GM12878 (cell line): ENCODE results near the gene FAM221B. TPM values are rescaled to one million over a fixed set of nuclear protein-coding genes. Genes with fewer than 3 reads are reported as not detected.
A peak's percentile ranks its signal among the peaks of the same experiment; 100 is the strongest.

Experiments used
- CEBPB ChIP-seq, 2 experiments: fragments of 150-350 bp in 1 of 2; IDR thresholded peaks; 2 replicates each; pipeline ENCODE4 v1.6.1; 2012 to 2014; ENCODE audit warnings: low read depth in 2 of 2, low read length in 2 of 2, borderline replicate concordance in 1 of 2, inconsistent platforms in 1 of 2
- E4F1 ChIP-seq: fragments of 450-650 bp; IDR thresholded peaks from 2 replicates; pipeline ENCODE4 v1.6.1; 2018; ENCODE audit warnings: borderline replicate concordance, mild to moderate bottlenecking; ENCODE audit not compliant: partially characterized antibody
- EED ChIP-seq: sonication (generic); IDR thresholded peaks from 2 replicates; pipeline ENCODE4 v1.6.1; 2016; ENCODE audit warnings: antibody characterized with exemption, low read depth
- FOS ChIP-seq: IDR thresholded peaks from 3 replicates; pipeline ENCODE4 v1.6.1; 2011; ENCODE audit warnings: borderline replicate concordance; ENCODE audit not compliant: insufficient read length; ENCODE audit errors: extremely low read depth
- FOXM1 ChIP-seq: IDR thresholded peaks from 2 replicates; pipeline ENCODE4 v1.6.1; 2012; ENCODE audit warnings: low read depth, mild to moderate bottlenecking, inconsistent platforms, low read length, moderate library complexity
- HDGF ChIP-seq: fragments of 450-650 bp; IDR thresholded peaks from 2 replicates; pipeline ENCODE4 v1.6.1; 2016; ENCODE audit warnings: antibody characterized with exemption
- IKZF1 ChIP-seq: fragments of 450-650 bp; conservative IDR thresholded peaks from 2 replicates; pipeline ENCODE4 v1.6.1; 2017; ENCODE audit warnings: antibody characterized with exemption, mild to moderate bottlenecking
- KAT2A ChIP-seq: conservative IDR thresholded peaks from 2 replicates; pipeline ENCODE4 v1.6.1; 2011; ENCODE audit warnings: low read depth, low read length; ENCODE audit not compliant: control insufficient read depth
- LARP7 ChIP-seq: fragments of 450-650 bp; IDR thresholded peaks from 2 replicates; pipeline ENCODE4 v1.6.1; 2017; ENCODE audit warnings: mild to moderate bottlenecking
- MEF2B ChIP-seq: fragments of 450-650 bp; IDR thresholded peaks from 2 replicates; pipeline ENCODE4 v1.6.1; 2018; ENCODE audit warnings: mild to moderate bottlenecking, moderate library complexity; ENCODE audit not compliant: partially characterized antibody, poor library complexity, severe bottlenecking
- MXI1 ChIP-seq: fragments of 150-350 bp; IDR thresholded peaks from 2 replicates; pipeline ENCODE4 v1.6.1; 2011; ENCODE audit warnings: low read depth, mild to moderate bottlenecking, inconsistent platforms, low read length, improper control_type of control experiment
- NFYB ChIP-seq: IDR thresholded peaks from 2 replicates; pipeline ENCODE4 v1.6.1; 2011; ENCODE audit warnings: low read depth, mild to moderate bottlenecking, low read length, improper control_type of control experiment, moderate library complexity; ENCODE audit not compliant: insufficient read depth
- NR2F1 ChIP-seq: fragments of 450-650 bp; conservative IDR thresholded peaks from 2 replicates; pipeline ENCODE4 v1.6.1; 2017; ENCODE audit warnings: mild to moderate bottlenecking
- NRF1 ChIP-seq: conservative IDR thresholded peaks from 2 replicates; pipeline ENCODE4 v1.6.1; 2011; ENCODE audit warnings: mild to moderate bottlenecking, low read depth, low read length, improper control_type of control experiment
- POLR2AphosphoS2 ChIP-seq: IDR thresholded peaks from 2 replicates; pipeline ENCODE4 v1.6.1; 2011; ENCODE audit warnings: low read depth, mild to moderate bottlenecking, low read length, improper control_type of control experiment, moderate library complexity
- POLR2AphosphoS5 ChIP-seq: IDR thresholded peaks from 2 replicates; pipeline ENCODE4 v1.6.1; 2011; ENCODE audit warnings: mild to moderate bottlenecking, low read length, inconsistent platforms
- RAD51 ChIP-seq: fragments of 450-650 bp; IDR thresholded peaks from 2 replicates; pipeline ENCODE4 v1.6.1; 2016; ENCODE audit warnings: moderate library complexity, mild to moderate bottlenecking, inconsistent platforms
- RFX5 ChIP-seq: IDR thresholded peaks from 2 replicates; pipeline ENCODE4 v1.6.1; 2011; ENCODE audit warnings: low read depth, low read length, improper control_type of control experiment
- RUNX3 ChIP-seq: IDR thresholded peaks from 2 replicates; pipeline ENCODE4 v1.6.1; 2012; ENCODE audit warnings: low read length, inconsistent platforms
- polyA plus RNA-seq, 11 experiments: library from polyadenylated mRNA; depleted of rRNA in 4 of 11; unstranded in 6 of 11; stranded (reverse) in 5 of 11; fragments of >200 nt; fragmentation: Nextera tagmentation in 4 of 11; fragmentation: Illumina TruSeq in 1 of 11; extraction: Ambion mirVana in 4 of 11; extraction: Trizol in 1 of 11; gene quantifications; 1 replicate in 1 of 11; 2 replicates in 10 of 11; pipeline versions ENCODE4 v1.2.1 to v1.2.3, GENCODE V29; 2011 to 2016; ENCODE audit warnings: inconsistent platforms in 2 of 11, missing spikeins in 2 of 11, low read depth in 1 of 11
- total RNA-seq, 4 experiments: library from RNA; depleted of rRNA in 3 of 4; stranded (reverse); fragments of >200 nt in 3 of 4; fragmentation: Illumina TruSeq in 1 of 4; extraction: Trizol in 1 of 4; gene quantifications; 2 replicates each; pipeline versions ENCODE4 v1.2.1 to v1.2.3, GENCODE V29; 2013 to 2021
- TF ChIP-seq, protein P1 (sequence below): fragments of 450-650 bp; IDR thresholded peaks from 2 replicates; pipeline ENCODE4 v1.6.1; 2017; ENCODE audit warnings: low read depth, mild to moderate bottlenecking, moderate library complexity
- TF ChIP-seq, protein P2 (sequence below): IDR thresholded peaks from 2 replicates; pipeline ENCODE4 v1.6.1; 2012; ENCODE audit warnings: low read depth, low read length, improper control_type of control experiment
- TF ChIP-seq, protein P3 (sequence below): fragments of 450-650 bp; IDR thresholded peaks from 2 replicates; pipeline ENCODE4 v1.6.1; 2017; ENCODE audit warnings: mild to moderate bottlenecking, low read depth, inconsistent platforms; ENCODE audit not compliant: poor library complexity, severe bottlenecking
- TF ChIP-seq, protein P4 (sequence below): fragments of 450-650 bp; IDR thresholded peaks from 2 replicates; pipeline ENCODE4 v1.6.1; 2014; ENCODE audit warnings: mild to moderate bottlenecking

Gene FAM221B
- total and polyA plus RNA-seq, 10 of the 15 experiments (the other 5 are each of a cell fraction or from before 2014, with no cell fraction given): 0.02 to 0.12 (median 0.04) TPM; not detected in 5

GRCh38 chr9:35814841-35815543, 13.5 kb downstream of the FAM221B start, which contains the start of gene HINT2 (continued):
- TF ChIP-seq RFX5: peak; percentile 77
- peak; percentile 75 for TF ChIP-seq FOS
- TF ChIP-seq, protein P1, sequence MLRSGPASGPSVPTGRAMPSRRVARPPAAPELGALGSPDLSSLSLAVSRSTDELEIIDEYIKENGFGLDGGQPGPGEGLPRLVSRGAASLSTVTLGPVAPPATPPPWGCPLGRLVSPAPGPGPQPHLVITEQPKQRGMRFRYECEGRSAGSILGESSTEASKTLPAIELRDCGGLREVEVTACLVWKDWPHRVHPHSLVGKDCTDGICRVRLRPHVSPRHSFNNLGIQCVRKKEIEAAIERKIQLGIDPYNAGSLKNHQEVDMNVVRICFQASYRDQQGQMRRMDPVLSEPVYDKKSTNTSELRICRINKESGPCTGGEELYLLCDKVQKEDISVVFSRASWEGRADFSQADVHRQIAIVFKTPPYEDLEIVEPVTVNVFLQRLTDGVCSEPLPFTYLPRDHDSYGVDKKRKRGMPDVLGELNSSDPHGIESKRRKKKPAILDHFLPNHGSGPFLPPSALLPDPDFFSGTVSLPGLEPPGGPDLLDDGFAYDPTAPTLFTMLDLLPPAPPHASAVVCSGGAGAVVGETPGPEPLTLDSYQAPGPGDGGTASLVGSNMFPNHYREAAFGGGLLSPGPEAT: peak; percentile 73
- no peak for TF ChIP-seq E4F1
- TF ChIP-seq NR2F1: peak; percentile 81; the same call in 1 of the 2 replicates
- peak; percentile 35; the same call in 1 of the 2 replicates for TF ChIP-seq MXI1
- peak; percentile 94 for TF ChIP-seq HDGF
- TF ChIP-seq POLR2AphosphoS5: peak; percentile 85
- peak; percentile 80 for TF ChIP-seq IKZF1
- TF ChIP-seq KAT2A: no peak
- TF ChIP-seq POLR2AphosphoS2: peak; percentile 62; the same call in 1 of the 2 replicates
- TF ChIP-seq EED: peak; percentile 46; the same call in 1 of the 2 replicates
- TF ChIP-seq, protein P2, sequence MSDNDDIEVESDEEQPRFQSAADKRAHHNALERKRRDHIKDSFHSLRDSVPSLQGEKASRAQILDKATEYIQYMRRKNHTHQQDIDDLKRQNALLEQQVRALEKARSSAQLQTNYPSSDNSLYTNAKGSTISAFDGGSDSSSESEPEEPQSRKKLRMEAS: no peak
- peak; percentile 57; the same call in 1 of the 2 replicates for TF ChIP-seq RAD51
- 0 out of 2 replicates have a peak, but pooled peaks have one; percentile 39 for TF ChIP-seq RUNX3
- TF ChIP-seq, protein P3, sequence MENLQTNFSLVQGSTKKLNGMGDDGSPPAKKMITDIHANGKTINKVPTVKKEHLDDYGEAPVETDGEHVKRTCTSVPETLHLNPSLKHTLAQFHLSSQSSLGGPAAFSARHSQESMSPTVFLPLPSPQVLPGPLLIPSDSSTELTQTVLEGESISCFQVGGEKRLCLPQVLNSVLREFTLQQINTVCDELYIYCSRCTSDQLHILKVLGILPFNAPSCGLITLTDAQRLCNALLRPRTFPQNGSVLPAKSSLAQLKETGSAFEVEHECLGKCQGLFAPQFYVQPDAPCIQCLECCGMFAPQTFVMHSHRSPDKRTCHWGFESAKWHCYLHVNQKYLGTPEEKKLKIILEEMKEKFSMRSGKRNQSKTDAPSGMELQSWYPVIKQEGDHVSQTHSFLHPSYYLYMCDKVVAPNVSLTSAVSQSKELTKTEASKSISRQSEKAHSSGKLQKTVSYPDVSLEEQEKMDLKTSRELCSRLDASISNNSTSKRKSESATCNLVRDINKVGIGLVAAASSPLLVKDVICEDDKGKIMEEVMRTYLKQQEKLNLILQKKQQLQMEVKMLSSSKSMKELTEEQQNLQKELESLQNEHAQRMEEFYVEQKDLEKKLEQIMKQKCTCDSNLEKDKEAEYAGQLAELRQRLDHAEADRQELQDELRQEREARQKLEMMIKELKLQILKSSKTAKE: peak; percentile 67
- TF ChIP-seq MEF2B: peak; percentile 22
- peak; percentile 86 for TF ChIP-seq NFYB
- peak; percentile 2; the same call in 1 of the 2 replicates for TF ChIP-seq LARP7
- 0 out of 2 replicates have a peak, but pooled peaks have one; percentile 5 for TF ChIP-seq NRF1
- TF ChIP-seq, protein P4, sequence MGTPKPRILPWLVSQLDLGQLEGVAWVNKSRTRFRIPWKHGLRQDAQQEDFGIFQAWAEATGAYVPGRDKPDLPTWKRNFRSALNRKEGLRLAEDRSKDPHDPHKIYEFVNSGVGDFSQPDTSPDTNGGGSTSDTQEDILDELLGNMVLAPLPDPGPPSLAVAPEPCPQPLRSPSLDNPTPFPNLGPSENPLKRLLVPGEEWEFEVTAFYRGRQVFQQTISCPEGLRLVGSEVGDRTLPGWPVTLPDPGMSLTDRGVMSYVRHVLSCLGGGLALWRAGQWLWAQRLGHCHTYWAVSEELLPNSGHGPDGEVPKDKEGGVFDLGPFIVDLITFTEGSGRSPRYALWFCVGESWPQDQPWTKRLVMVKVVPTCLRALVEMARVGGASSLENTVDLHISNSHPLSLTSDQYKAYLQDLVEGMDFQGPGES: peak; percentile 89
- TF ChIP-seq FOXM1: no peak
- no peak for TF ChIP-seq CEBPB (IDR thresholded peaks at IDR 0.05; ENCODE audit: borderline replicate concordance in 1 of 2, low read depth in 2 of 2, low read length in 2 of 2)
